ENCODE results near the gene CNTNAP2. TPM values are rescaled to one million over a fixed set of nuclear protein-coding genes. Genes with fewer than 3 reads are reported as not detected.

CNTNAP2 gene
- total RNA-seq, 1 experiment from 2014 or later, result 0.03 TPM

GRCh38 chr7:147997636-147998035, 1881.0 kb downstream of the CNTNAP2 start:
- DNase-seq (ENCODE audit: low read depth, low spot score) (no peak), ATAC-seq (no peak)
- in situ Hi-C loops (cut with HindIII; ENCODE audit: low pct_unique_long_range_greater_than_20kb, low sequenced_read_pairs), result no loop called here
- Histone ChIP-seq H3K4me3 (ENCODE audit: low read depth in 2 of 2, low read length in 2 of 2) (no peak overlapping the region), H3K9me3 (ENCODE audit: control insufficient read depth, insufficient read depth, low read depth, low read length) (no peaks in the 10 kb centered on the region), H3K36me3 (ENCODE audit: control insufficient read depth, insufficient read depth, low read length) (no peaks in the 10 kb centered on the region), H3K27me3 (ENCODE audit: control insufficient read depth, insufficient read depth, low read length) (no peaks in the 10 kb centered on the region), H3K4me1 (ENCODE audit: control insufficient read depth, insufficient read depth, low read length) (no peaks in the 10 kb centered on the region), H3K27ac (ENCODE audit: low read length) (no peak overlapping the region)
- CTCF ChIA-PET, result no interaction called here
- POLR2A ChIA-PET, result no interaction called here
- no TSS peak for BruUV-seq (replicated peaks)
- no peak for TF ChIP-seq TCF7L2 (IDR thresholded peaks at IDR 0.05; ENCODE audit: low read depth, low read length)
- TF ChIP-seq, protein P1, sequence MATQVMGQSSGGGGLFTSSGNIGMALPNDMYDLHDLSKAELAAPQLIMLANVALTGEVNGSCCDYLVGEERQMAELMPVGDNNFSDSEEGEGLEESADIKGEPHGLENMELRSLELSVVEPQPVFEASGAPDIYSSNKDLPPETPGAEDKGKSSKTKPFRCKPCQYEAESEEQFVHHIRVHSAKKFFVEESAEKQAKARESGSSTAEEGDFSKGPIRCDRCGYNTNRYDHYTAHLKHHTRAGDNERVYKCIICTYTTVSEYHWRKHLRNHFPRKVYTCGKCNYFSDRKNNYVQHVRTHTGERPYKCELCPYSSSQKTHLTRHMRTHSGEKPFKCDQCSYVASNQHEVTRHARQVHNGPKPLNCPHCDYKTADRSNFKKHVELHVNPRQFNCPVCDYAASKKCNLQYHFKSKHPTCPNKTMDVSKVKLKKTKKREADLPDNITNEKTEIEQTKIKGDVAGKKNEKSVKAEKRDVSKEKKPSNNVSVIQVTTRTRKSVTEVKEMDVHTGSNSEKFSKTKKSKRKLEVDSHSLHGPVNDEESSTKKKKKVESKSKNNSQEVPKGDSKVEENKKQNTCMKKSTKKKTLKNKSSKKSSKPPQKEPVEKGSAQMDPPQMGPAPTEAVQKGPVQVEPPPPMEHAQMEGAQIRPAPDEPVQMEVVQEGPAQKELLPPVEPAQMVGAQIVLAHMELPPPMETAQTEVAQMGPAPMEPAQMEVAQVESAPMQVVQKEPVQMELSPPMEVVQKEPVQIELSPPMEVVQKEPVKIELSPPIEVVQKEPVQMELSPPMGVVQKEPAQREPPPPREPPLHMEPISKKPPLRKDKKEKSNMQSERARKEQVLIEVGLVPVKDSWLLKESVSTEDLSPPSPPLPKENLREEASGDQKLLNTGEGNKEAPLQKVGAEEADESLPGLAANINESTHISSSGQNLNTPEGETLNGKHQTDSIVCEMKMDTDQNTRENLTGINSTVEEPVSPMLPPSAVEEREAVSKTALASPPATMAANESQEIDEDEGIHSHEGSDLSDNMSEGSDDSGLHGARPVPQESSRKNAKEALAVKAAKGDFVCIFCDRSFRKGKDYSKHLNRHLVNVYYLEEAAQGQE (IDR thresholded peaks at IDR 0.05; ENCODE audit: insufficient read depth in 1 of 2, low read depth in 2 of 2, low read length in 1 of 2), result no peak
- no peak for TF ChIP-seq CTCF (IDR thresholded peaks at IDR 0.05)
- no peak for TF ChIP-seq POLR2AphosphoS5 (IDR thresholded peaks at IDR 0.05; ENCODE audit: low read depth, low read length)
- TF ChIP-seq SIN3A (IDR thresholded peaks at IDR 0.05; ENCODE audit: borderline replicate concordance, insufficient read depth, low read depth, low read length), result no peak
- intact Hi-C loops (cut with micrococcal nuclease; ENCODE audit: unreplicated experiment), result no loop called here

- BruUV-seq (replicated peaks), result no TSS peak
These were observed 1883.4 kb downstream of the CNTNAP2 start for GRCh38 chr7:147999962-148000361.

More at GRCh38 chr7:147999962-148000361, 1883.4 kb downstream of the CNTNAP2 start:
- no peak for TF ChIP-seq POLR2AphosphoS5 (IDR thresholded peaks at IDR 0.05; ENCODE audit: low read depth, low read length)
- TF ChIP-seq CTCF (IDR thresholded peaks at IDR 0.05), result no peak
- no peak for TF ChIP-seq SIN3A (IDR thresholded peaks at IDR 0.05; ENCODE audit: borderline replicate concordance, insufficient read depth, low read depth, low read length)
- TF ChIP-seq TCF7L2 (IDR thresholded peaks at IDR 0.05; ENCODE audit: low read depth, low read length), result no peak
- TF ChIP-seq, protein P1 (IDR thresholded peaks at IDR 0.05; ENCODE audit: insufficient read depth in 1 of 2, low read depth in 2 of 2, low read length in 1 of 2), result no peak
- Histone ChIP-seq H3K4me3 (ENCODE audit: low read depth in 2 of 2, low read length in 2 of 2) (no peak overlapping the region), H3K9me3 (ENCODE audit: control insufficient read depth, insufficient read depth, low read depth, low read length) (no peaks in the 10 kb centered on the region), H3K27me3 (ENCODE audit: control insufficient read depth, insufficient read depth, low read length) (no peaks in the 10 kb centered on the region), H3K27ac (ENCODE audit: low read length) (no peak overlapping the region), H3K36me3 (ENCODE audit: control insufficient read depth, insufficient read depth, low read length) (no peaks in the 10 kb centered on the region), H3K4me1 (ENCODE audit: control insufficient read depth, insufficient read depth, low read length) (no peaks in the 10 kb centered on the region)
- in situ Hi-C loops (cut with HindIII; ENCODE audit: low pct_unique_long_range_greater_than_20kb, low sequenced_read_pairs) (no loop called here), intact Hi-C loops (cut with micrococcal nuclease; ENCODE audit: unreplicated experiment) (no loop called here)
- no peak for DNase-seq (ENCODE audit: low read depth, low spot score)
- CTCF ChIA-PET, result no interaction called here
- no peak for ATAC-seq
- POLR2A ChIA-PET, result no interaction called here
